ENCODE results near the gene GINS2. TPM values are rescaled to one million over a fixed set of nuclear protein-coding genes. Genes with fewer than 3 reads are reported as not detected.
A peak's percentile ranks its signal among the peaks of the same experiment; 100 is the strongest.

Gene GINS2
- total and polyA plus RNA-seq, 2 experiments from 2014 or later, result 40.5 to 44.4 TPM

DNA sequence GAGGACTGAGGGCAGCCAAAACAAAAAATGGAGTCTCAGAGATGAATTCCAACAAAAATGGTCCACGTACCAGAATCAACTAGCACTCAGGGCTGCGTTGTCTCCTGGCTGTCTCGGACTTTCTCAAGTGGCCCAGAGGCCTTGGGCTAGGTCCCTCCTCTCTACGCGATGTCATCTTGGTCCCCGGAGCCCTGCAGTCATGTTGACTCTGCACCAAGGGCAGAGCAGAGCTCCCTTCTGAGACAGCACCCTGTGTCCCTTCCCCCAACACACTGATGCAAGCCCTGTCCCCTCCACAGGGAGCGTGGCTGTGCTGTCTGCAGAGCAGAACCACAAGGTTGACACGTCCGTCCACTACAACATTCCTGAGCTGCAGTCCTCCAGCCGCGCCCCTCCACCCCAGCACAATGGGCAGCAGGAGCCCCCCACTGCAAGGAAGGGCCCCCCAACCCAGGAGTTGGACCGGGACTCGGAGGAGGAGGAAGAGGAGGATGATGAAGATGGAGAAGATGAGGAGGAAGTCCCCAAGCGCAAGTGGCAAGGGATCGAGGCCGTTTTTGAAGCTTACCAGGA is 20.8 kb downstream of the GINS2 start (continued):
- TF ChIP-seq, protein P1, sequence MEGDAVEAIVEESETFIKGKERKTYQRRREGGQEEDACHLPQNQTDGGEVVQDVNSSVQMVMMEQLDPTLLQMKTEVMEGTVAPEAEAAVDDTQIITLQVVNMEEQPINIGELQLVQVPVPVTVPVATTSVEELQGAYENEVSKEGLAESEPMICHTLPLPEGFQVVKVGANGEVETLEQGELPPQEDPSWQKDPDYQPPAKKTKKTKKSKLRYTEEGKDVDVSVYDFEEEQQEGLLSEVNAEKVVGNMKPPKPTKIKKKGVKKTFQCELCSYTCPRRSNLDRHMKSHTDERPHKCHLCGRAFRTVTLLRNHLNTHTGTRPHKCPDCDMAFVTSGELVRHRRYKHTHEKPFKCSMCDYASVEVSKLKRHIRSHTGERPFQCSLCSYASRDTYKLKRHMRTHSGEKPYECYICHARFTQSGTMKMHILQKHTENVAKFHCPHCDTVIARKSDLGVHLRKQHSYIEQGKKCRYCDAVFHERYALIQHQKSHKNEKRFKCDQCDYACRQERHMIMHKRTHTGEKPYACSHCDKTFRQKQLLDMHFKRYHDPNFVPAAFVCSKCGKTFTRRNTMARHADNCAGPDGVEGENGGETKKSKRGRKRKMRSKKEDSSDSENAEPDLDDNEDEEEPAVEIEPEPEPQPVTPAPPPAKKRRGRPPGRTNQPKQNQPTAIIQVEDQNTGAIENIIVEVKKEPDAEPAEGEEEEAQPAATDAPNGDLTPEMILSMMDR (conservative IDR thresholded peaks at IDR 0.05; ENCODE audit: low read depth in 2 of 2), result no peak
- TF ChIP-seq, protein P2, sequence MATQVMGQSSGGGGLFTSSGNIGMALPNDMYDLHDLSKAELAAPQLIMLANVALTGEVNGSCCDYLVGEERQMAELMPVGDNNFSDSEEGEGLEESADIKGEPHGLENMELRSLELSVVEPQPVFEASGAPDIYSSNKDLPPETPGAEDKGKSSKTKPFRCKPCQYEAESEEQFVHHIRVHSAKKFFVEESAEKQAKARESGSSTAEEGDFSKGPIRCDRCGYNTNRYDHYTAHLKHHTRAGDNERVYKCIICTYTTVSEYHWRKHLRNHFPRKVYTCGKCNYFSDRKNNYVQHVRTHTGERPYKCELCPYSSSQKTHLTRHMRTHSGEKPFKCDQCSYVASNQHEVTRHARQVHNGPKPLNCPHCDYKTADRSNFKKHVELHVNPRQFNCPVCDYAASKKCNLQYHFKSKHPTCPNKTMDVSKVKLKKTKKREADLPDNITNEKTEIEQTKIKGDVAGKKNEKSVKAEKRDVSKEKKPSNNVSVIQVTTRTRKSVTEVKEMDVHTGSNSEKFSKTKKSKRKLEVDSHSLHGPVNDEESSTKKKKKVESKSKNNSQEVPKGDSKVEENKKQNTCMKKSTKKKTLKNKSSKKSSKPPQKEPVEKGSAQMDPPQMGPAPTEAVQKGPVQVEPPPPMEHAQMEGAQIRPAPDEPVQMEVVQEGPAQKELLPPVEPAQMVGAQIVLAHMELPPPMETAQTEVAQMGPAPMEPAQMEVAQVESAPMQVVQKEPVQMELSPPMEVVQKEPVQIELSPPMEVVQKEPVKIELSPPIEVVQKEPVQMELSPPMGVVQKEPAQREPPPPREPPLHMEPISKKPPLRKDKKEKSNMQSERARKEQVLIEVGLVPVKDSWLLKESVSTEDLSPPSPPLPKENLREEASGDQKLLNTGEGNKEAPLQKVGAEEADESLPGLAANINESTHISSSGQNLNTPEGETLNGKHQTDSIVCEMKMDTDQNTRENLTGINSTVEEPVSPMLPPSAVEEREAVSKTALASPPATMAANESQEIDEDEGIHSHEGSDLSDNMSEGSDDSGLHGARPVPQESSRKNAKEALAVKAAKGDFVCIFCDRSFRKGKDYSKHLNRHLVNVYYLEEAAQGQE (IDR thresholded peaks at IDR 0.05; ENCODE audit: unreplicated experiment), result no peak
- TF ChIP-seq NANOG (IDR thresholded peaks at IDR 0.05; ENCODE audit: borderline replicate concordance) (no peak), EZH2 (IDR thresholded peaks at IDR 0.05; ENCODE audit: low read depth, unreplicated experiment) (no peak), EZH2phosphoT487 (IDR thresholded peaks at IDR 0.05; ENCODE audit: unreplicated experiment) (no peak)

DNA sequence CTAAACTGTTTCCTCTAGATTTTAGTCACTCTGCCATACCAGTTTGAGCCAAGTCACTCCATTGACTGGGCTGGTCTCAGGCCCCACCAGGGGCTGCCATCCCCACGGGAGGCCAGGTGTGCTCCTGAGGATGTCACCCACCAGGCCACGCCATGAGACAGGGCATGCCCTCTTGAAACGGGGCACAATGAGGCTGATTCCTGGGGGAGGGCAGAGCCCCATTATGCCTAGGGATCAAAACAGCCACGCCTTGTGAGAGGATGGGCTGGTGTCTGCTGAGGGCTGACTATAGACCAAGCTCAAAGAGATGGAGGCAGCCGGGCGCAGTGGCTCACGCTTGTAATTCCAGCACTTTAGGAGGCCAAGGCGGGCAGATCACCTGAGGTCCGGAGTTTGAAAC is 21.5 kb downstream of the GINS2 start:
- H3K36me3 Mint-ChIP-seq (ENCODE audit: low read depth), result peaks cover 93% of the 10 kb centered on the region
- no peak for TF ChIP-seq NANOG (IDR thresholded peaks at IDR 0.05; ENCODE audit: borderline replicate concordance)
- no peak for TF ChIP-seq ZNF114 (CRISPR knock-in tag; IDR thresholded peaks at IDR 0.05)
- no peak for TF ChIP-seq STAT1 (IDR thresholded peaks at IDR 0.05; ENCODE audit: unreplicated experiment)
- no peak for TF ChIP-seq JUNB (IDR thresholded peaks at IDR 0.05; ENCODE audit: unreplicated experiment)
- TF ChIP-seq, protein P3, sequence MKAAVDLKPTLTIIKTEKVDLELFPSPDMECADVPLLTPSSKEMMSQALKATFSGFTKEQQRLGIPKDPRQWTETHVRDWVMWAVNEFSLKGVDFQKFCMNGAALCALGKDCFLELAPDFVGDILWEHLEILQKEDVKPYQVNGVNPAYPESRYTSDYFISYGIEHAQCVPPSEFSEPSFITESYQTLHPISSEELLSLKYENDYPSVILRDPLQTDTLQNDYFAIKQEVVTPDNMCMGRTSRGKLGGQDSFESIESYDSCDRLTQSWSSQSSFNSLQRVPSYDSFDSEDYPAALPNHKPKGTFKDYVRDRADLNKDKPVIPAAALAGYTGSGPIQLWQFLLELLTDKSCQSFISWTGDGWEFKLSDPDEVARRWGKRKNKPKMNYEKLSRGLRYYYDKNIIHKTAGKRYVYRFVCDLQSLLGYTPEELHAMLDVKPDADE (IDR thresholded peaks at IDR 0.05), result no peak
- TF ChIP-seq, protein P1 (conservative IDR thresholded peaks at IDR 0.05; ENCODE audit: low read depth in 2 of 2), result no peak
- TF ChIP-seq ZNF331 (CRISPR knock-in tag; IDR thresholded peaks at IDR 0.05; ENCODE audit: low read depth), result no peak
- TF ChIP-seq POLR2AphosphoS5 (IDR thresholded peaks at IDR 0.05; ENCODE audit: low read depth), result no peak
- TF ChIP-seq CREB1 (CRISPR knock-in tag; IDR thresholded peaks at IDR 0.05; ENCODE audit: low read depth), result no peak
- no peak for TF ChIP-seq EZH2phosphoT487 (IDR thresholded peaks at IDR 0.05; ENCODE audit: unreplicated experiment)
- no peak for TF ChIP-seq EZH2 (IDR thresholded peaks at IDR 0.05; ENCODE audit: low read depth, unreplicated experiment)
- TF ChIP-seq, protein P2 (IDR thresholded peaks at IDR 0.05; ENCODE audit: unreplicated experiment), result no peak

More for the DNA sequence above, 21.5 kb downstream of the GINS2 start:
- Histone ChIP-seq H2AFZ (no peak overlapping the region), H3K36me3 (ENCODE audit: insufficient read depth) (peaks cover 45% of the 10 kb centered on the region), H3K4me3 (no peak overlapping the region), H3K4me1 (ENCODE audit: insufficient read depth) (no peaks in the 10 kb centered on the region), H4K20me1 (replicated peaks; ENCODE audit: insufficient read depth) (peaks cover 13% of the 10 kb centered on the region), H3K27me3 (ENCODE audit: insufficient read depth) (no peaks in the 10 kb centered on the region), H3F3A (replicated peaks; ENCODE audit: low read depth) (peaks cover 23% of the 10 kb centered on the region), H3K9me2 (ENCODE audit: insufficient read depth) (no peaks in the 10 kb centered on the region), H3K27ac (ENCODE audit: low read depth) (0 out of 2 replicates have a peak overlapping the region, but pooled peaks have one; percentile 6), H3K4me2 (no peak overlapping the region), H3K79me2 (replicated peaks; ENCODE audit: insufficient read depth) (no peaks in the 10 kb centered on the region; the same call in 1 of the 2 replicates)
- H3K4me3 Mint-ChIP-seq, result no peak overlapping the region
- H3K9me3 Mint-ChIP-seq, result no peaks in the 10 kb centered on the region; the same call in 2 of the 3 replicates
- no peaks in the 10 kb centered on the region for H3K4me1 Mint-ChIP-seq
- H3K27me3 Mint-ChIP-seq (ENCODE audit: insufficient read depth, low read depth, poor library complexity), result peaks cover 31% of the 10 kb centered on the region
- H3K27ac Mint-ChIP-seq, result no peak overlapping the region
- ATAC-seq (no peak), DNase-seq (ENCODE audit: low spot score) (no peak)
